Heart right ventricle (tissue), 16 donors: ENCODE results near the gene FERMT1. TPM values are rescaled to one million over a fixed set of nuclear protein-coding genes. Genes with fewer than 3 reads are reported as not detected.
"Not testable (repeated sequence)": the region's sequence is repeated elsewhere in the genome, so short reads cannot be mapped to it uniquely, and the experiment has no call there.

ENCODE experiments used
- ATAC-seq, 8 donors: fragments of 200-7000 bp; cut with Tn5 transposase; one replicate each; pipeline ENCODE4 v1.9.1; 2020; ENCODE audit warnings: mild to moderate bottlenecking in 8 of 8, moderate library complexity in 8 of 8, moderate number of reproducible peaks in 1 of 8
- DNase-seq, 2 donors: peaks; one replicate each; pipeline ENCODE4 v3.0.0-alpha.2; 2020
- H3K27ac ChIP-seq, 10 donors: fragments of 200-600 bp; sonication (generic) in 2 of 10; one replicate each; pipeline versions ENCODE4 v1.5.0 to v1.8.0; 2020 to 2022; ENCODE audit warnings: mild to moderate bottlenecking in 3 of 10
- H3K27me3 ChIP-seq, 7 donors: fragments of 200-600 bp; one replicate each; pipeline ENCODE4 v1.8.0; 2021 to 2022; ENCODE audit warnings: mild to moderate bottlenecking in 2 of 7
- H3K36me3 ChIP-seq, 9 donors: fragments of 200-600 bp; sonication (generic) in 1 of 9; one replicate each; pipeline versions ENCODE4 v1.5.0 to v1.8.0; 2020 to 2022; ENCODE audit warnings: mild to moderate bottlenecking in 2 of 9
- H3K4me1 ChIP-seq, 9 donors: fragments of 200-600 bp; sonication (generic) in 1 of 9; one replicate each; pipeline versions ENCODE4 v1.5.0 to v1.8.0; 2020 to 2022; ENCODE audit warnings: mild to moderate bottlenecking in 4 of 9
- H3K4me3 ChIP-seq, 10 donors: fragments of 200-600 bp; sonication (generic) in 2 of 10; one replicate each; pipeline versions ENCODE4 v1.5.0 to v1.8.0; 2020 to 2022; ENCODE audit warnings: mild to moderate bottlenecking in 7 of 10, moderate library complexity in 2 of 10
- H3K9me3 ChIP-seq, 11 donors: fragments of 200-600 bp in 10 of 11; sonication (generic) in 2 of 11; one replicate each; pipeline versions ENCODE4 v1.5.0 to v1.8.0; 2013 to 2022; ENCODE audit warnings: mild to moderate bottlenecking in 2 of 11, control low read depth in 1 of 11, moderate library complexity in 1 of 11
- WGBS, 2 donors: extraction: QIAGEN DNeasy Blood & Tissue Kit; methylation state at CpG; one replicate each; pipeline ENCODE4 v1.1.7; 2013; ENCODE audit warnings: inconsistent platforms in 1 of 2; 5-methylcytosine and 5-hydroxymethylcytosine counted together
- intact Hi-C, 10 donors: fragments of 100-400 bp; cut with DNase I; formaldehyde crosslinking; loops; one replicate each; pipeline versions ENCODE4 v1.11.1 to v1.14.2; 2022
- polyA plus RNA-seq, 2 donors: library from polyadenylated mRNA; stranded (reverse); fragments of 200-250 nt; gene quantifications; one replicate each; pipeline ENCODE4 v1.2.3, GENCODE V29; 2013
- total RNA-seq, 10 donors: library from RNA; stranded (reverse); fragmentation: NEBNext Ultra II Directional in 3 of 10; extraction: Animal tissue kit (Norgen Biotek cat#: 25700) in 3 of 10; gene quantifications; one replicate each; pipeline versions ENCODE4 v1.2.1 to v1.2.4, GENCODE V29; 2021 to 2023
- TF ChIP-seq, protein P1 (sequence below), 9 donors: fragments of 200-600 bp; sonication (generic) in 2 of 9; IDR thresholded peaks; one replicate each; pipeline versions ENCODE4 v1.5.0 to v1.8.0; 2021 to 2022; ENCODE audit warnings: antibody characterized with exemption in 9 of 9, mild to moderate bottlenecking in 5 of 9, moderate library complexity in 1 of 9
- donor health status: Arrhythmogenic right ventricular cardiomyopathy.
- donor health status: ischemic (EF 13 %, LVEDD 7.1; RV severe dilation, severe dysfunction).
- donor health status: healthy with polysubstance abuse.
- donor health status: DM: no; HTN: yes; CAD: no.
- donor health status: DM: no; HTN: no; CAD: no.
- donor health status: ischemic (EF 25% LVEDD 6.9; RV normal size, moderate dysfunction).
- donor health status: ischemic (EF 25% LVEDD 5.7; RV mildly dilated, moderate dysfunction).
- donor health status: healthy.
- donor health status: DM: yes; HTN: yes; CAD: no.
- donor health status: Ischemic cardiomyopathy.
- donor health status: ischemic (EF 35%, LVEDD 5.7; RV mildly dilated, moderate dysfunction).
- donor health status: nonischemic (EF 11% LVEDD 7.7; RV severe dilation, severe dysfunction).
- donor health status: DM: yes; HTN: yes; CAD: no.
- donor health status: PGD.
- donor health status: ischemic (EF 29% LVEDD 5.4; RV normal size, mild dysfunction).
- donor health status: nonischemic (EF 23%, LVEDD 6.1; RV moderate dilation, normal function).

Gene FERMT1
- total and polyA plus RNA-seq, 12 donors: 0.03 to 2.2 (median 1.3) TPM

DNA sequence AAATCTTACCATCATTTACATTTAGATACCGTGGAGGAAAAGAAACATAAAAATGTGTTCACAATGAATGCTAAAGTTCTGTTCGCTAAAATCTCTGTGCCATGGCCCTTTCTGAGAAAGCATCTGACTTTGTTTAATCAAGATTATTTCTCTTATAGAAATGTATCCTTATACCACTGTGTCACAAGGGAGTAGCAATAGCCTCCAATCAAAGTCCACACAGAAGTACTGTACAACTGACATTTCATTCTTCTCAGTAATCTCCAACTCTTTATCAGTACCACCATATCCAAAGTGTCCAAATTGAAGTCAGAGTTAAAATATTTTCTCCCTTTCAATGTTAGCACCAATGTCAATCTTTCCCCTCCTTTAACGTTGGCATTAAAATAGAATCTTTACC, 6.1 kb downstream of the FERMT1 start:
- intact Hi-C loops: no loop called here
- ATAC-seq (no peak), DNase-seq (no peak)
- Histone ChIP-seq H3K4me1 (peaks cover 0 to 2% (median 0%) of the 10 kb centered on the region in 9 donors), H3K9me3 (peaks cover 0 to 35% (median 8%) of the 10 kb centered on the region in 11 donors), H3K4me3 (no peak overlapping the region), H3K27ac (no peak overlapping the region), H3K27me3 (peaks cover 0 to 14% (median 0%) of the 10 kb centered on the region in 7 donors), H3K36me3 (peaks cover 0 to 20% (median 5%) of the 10 kb centered on the region in 9 donors)
- TF ChIP-seq, protein P1, sequence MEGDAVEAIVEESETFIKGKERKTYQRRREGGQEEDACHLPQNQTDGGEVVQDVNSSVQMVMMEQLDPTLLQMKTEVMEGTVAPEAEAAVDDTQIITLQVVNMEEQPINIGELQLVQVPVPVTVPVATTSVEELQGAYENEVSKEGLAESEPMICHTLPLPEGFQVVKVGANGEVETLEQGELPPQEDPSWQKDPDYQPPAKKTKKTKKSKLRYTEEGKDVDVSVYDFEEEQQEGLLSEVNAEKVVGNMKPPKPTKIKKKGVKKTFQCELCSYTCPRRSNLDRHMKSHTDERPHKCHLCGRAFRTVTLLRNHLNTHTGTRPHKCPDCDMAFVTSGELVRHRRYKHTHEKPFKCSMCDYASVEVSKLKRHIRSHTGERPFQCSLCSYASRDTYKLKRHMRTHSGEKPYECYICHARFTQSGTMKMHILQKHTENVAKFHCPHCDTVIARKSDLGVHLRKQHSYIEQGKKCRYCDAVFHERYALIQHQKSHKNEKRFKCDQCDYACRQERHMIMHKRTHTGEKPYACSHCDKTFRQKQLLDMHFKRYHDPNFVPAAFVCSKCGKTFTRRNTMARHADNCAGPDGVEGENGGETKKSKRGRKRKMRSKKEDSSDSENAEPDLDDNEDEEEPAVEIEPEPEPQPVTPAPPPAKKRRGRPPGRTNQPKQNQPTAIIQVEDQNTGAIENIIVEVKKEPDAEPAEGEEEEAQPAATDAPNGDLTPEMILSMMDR (IDR thresholded peaks at IDR 0.05): no peak
- 92% methylated on average over 3 of the region's 3 CpGs for whole genome bisulfite sequencing, 2 donors

DNA sequence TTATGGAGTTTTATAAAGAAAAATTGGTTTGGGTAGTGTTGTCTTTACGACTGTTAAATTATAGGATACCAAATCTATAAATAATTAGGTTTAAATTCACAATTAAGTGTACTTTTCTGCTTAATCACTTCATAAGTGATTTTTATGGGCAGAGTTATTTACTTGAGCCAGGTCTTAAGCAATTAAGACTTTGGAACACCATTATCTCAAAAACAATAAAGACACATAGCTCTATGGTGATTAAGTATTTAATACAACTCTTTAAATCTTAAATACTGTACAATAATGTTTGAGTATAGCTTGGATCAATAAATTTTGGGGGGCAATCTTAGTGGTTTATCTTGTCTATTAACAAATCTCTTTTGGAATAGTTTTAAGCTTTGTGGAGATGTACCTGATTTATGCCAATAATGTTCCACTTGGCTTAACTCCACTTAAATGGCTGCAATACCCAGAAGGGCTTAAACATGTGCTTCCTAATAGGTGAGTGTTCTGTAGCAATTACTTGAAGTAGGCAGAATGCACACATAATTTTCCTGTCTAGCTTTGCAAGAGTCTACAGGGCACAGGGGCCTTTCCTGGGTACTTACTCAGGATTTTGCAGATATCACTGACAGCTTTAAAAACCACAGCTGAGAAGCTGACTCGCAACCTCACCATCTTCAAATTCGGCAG, 7.5 kb downstream of the FERMT1 start:
- DNase-seq (no peak), ATAC-seq (no peak)
- no peak overlapping the region for H3K4me3 ChIP-seq
- peaks cover 0 to 35% (median 8%) of the 10 kb centered on the region in 11 donors for H3K9me3 ChIP-seq
- intact Hi-C loops: no loop called here
- TF ChIP-seq, protein P1 (IDR thresholded peaks at IDR 0.05): no peak
- H3K27ac ChIP-seq: no peak overlapping the region
- no peaks in the 10 kb centered on the region for H3K27me3 ChIP-seq
- no peaks in the 10 kb centered on the region for H3K4me1 ChIP-seq
- 94 to 96% methylated on average over 3 of the region's 3 CpGs for WGBS, 2 donors
- H3K36me3 ChIP-seq: peaks cover 0 to 20% (median 5%) of the 10 kb centered on the region in 9 donors

DNA sequence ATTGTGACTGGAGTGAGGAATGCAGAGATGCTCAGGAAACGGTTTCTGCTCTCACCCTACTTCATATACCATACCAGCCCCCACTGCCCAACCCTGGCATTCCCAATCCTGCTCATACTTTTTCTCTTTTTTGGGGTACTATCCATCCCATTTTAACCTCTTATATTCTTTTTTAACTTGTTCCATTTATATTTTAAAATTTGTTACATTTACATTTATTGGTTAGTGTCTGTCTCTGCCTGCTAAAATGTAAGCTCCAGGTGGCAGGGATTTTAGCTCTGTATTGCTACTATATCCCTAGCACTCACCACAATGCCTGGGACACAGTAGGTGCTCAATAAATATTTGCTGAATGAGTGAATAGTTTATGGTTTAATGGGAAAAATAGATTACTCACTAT, 8.1 kb downstream of the FERMT1 start:
- H3K27me3 ChIP-seq: no peaks in the 10 kb centered on the region
- peaks cover 0 to 35% (median 8%) of the 10 kb centered on the region in 11 donors for H3K9me3 ChIP-seq
- TF ChIP-seq, protein P1 (IDR thresholded peaks at IDR 0.05): no peak
- WGBS, 2 donors: 71 to 76% methylated on average over 1 of the region's 1 CpG
- DNase-seq (no peak), ATAC-seq (no peak)
- H3K36me3 ChIP-seq: peaks cover 0 to 20% (median 5%) of the 10 kb centered on the region in 9 donors
- intact Hi-C loops: no loop called here
- H3K4me1 ChIP-seq: no peaks in the 10 kb centered on the region
- H3K4me3 ChIP-seq: no peak overlapping the region
- no peak overlapping the region for H3K27ac ChIP-seq

DNA sequence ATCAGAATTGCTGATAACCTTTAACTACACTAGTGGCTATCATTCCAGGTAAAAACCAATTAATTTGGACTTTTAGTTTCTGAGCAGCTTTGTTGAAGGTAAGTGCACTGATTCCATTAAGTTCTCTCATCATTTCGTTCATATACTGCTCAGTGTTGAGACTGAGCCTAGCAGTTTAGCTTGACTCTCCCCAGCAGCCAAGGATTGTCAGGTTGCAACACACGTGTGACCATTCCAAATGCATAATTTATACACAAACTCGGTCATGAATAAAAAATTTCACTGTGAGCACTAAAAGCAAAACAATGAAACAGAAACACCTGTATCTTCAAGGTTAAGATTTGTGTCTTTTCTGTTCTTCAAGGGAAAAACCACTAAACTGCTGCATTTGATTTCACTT, 8.9 kb downstream of the FERMT1 start:
- Histone ChIP-seq H3K4me1 (no peaks in the 10 kb centered on the region), H3K27ac (no peak overlapping the region), H3K4me3 (no peak overlapping the region), H3K9me3 (peaks cover 0 to 35% (median 8%) of the 10 kb centered on the region in 11 donors), H3K27me3 (no peaks in the 10 kb centered on the region), H3K36me3 (peaks cover 0 to 20% (median 5%) of the 10 kb centered on the region in 9 donors)
- 83 to 86% methylated on average over 3 of the region's 3 CpGs for WGBS, 2 donors
- intact Hi-C loops: no loop called here
- DNase-seq (no peak), ATAC-seq (no peak)
- TF ChIP-seq, protein P1 (IDR thresholded peaks at IDR 0.05): no peak

DNA sequence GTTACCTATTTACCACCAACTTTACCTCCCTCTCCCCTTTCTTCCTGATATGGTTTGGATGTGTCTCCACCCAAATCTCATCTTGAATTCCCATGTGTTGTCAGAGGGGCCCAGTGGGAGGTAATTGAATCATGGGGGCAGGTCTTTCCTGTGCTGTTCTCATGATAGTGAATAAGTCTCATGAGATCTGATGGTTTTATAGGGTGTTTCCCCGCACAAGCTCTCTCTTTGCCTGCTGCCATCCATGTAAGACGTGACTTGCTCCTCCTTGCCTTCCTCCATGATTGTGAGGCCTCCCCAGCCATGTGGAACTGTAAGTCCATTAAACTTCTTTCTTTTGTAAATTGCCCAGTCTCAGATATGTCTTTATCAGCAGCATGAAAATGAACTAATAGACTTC, 9.9 kb downstream of the FERMT1 start:
- DNase-seq, H3K4me3 ChIP-seq, ATAC-seq, H3K27ac ChIP-seq, intact Hi-C loops, H3K4me1 ChIP-seq, H3K27me3 ChIP-seq: not testable (repeated sequence)
- WGBS, 2 donors: 87 to 88% methylated on average over 2 of the region's 2 CpGs
- peaks cover 0 to 20% (median 5%) of the 10 kb centered on the region in 9 donors for H3K36me3 ChIP-seq
- peaks cover 0 to 35% (median 8%) of the 10 kb centered on the region in 11 donors for H3K9me3 ChIP-seq
